Germinal center (tissue), 1 donor: Measurements from ENCODE around the gene COL8A2.
"Not testable (repeated sequence)": the region's sequence is repeated elsewhere in the genome, so short reads cannot be mapped to it uniquely, and the experiment has no call there.

ENCODE experiments used
- DNase-seq: peaks from one replicate; pipeline ENCODE4 v3.0.0; 2012; ENCODE audit warnings: mixed read lengths, low spot score

COL8A2 gene

DNA sequence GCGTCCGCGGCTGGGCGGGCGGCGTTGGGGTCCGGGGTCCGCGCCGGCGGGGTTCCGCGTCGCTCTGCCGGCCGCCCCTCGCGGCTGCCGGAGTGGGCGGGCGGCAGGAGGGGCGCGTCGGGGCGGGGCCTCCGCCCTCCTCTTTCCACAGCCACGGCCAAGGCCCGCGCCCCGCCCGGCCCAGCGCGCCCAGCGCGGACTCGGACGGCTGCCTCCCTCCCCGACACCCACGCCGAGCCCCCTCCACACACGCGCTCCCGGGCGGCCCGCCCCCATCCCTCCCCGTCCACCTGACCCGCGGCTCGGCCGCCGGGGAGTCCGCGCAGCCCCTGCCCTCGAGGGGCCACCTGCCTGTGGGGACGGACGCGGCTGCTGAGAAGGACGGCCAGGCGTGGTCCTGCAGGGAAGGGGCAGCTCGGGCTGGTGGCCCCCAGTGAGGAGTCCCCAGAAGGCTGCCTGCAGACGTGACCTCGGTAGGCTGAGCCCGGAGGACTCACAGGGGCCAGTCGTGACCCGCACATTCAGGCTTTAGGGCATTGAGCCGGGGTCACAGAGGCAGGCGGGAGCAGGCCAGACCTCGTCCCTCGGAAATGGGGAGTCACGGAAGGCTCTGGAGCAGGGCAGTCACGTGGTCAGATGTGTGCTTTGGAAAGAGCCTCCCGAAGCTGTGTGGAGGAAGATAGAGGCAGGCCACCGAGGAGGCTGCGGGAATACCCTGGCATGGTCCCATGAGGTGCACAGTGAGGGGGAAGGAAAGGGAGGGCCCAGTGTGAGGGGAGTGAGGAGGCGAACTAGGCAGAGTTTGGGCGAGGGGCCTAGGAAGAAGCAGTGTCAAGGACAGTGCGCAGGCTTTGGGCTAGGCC lies at the start of gene COL8A2:
TSS of gene COL8A2 (minus strand) at position 94 of the 863 bp plus-strand sequence. CDS start 24,980 bp downstream, outside the sequence.
- DNase-seq: peak; percentile 43

DNA sequence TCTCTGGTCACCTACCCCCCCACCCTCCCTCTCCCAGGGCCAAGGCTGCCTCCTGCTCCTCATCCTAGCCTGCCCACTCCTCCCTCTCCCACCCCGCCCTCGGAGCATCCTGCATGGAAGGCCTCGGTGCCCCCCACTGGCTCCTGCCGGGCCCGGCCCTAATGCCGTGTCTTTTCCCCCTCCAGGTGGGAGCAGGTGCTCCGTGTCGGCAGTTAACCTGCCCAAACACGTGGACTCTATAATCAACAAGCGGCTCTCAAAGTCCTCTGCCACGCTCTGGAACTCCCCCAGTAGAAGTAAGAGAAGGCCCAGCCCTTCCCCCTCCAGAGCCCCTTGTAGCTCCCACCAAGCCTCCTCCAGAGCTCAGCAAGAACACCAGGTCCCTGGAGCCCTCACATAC lies 49.7 kb upstream of the COL8A2 start:
- no peak for DNase-seq

DNA sequence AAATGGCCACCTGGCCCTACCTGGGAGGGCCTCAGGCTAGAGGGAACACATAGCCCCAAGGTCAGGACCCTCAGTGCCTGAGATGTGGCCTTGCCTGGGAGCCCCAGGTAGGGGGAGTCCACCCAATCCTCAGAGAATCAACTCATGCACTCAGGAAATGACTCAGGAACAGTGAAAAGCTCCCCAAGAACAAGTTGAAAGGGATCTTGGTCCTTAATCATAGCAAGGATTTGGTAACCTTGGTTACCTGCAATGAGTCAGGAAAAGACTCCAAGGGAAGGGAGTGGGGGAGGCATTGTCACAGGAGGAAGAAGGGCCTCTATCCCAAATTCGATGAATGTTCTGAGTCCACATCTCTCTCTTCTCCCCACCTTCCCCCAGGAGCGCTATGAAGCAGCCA lies 48.0 kb upstream of the COL8A2 start:
- no peak for DNase-seq

DNA sequence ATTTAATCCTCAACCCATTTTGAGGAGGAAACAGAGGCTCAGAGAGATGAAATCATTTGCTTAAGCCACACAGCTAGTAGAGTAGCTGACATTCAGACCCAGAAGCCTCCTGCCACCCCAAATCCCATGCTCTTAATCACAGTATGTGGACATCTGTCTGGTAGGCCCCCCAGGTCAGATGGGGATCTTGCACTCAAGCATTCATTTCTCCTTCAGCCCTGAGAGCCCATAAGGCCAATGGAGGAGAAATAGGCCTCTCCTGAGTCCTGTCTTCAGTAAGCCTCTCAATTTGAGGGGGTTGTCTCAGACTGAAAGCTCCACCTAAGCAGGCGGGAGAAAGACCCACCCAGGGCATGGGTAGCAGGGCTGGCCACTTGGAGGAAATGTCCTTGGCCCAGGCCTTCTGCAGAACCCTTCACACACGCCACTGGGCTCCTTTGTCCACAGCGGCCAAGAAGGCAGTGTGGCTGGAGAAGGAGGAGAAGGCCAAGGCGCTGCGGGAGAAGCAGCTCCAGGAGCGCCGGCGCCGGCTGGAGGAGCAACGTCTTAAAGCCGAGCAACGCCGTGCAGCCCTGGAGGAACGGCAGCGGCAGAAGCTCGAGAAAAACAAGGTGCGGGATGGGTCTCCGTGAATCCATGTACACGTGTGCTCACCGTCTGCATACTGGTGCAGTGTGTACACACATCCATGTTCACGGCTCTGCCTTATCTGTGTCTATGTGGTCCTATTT lies 47.2 kb upstream of the COL8A2 start:
- DNase-seq: no peak

DNA sequence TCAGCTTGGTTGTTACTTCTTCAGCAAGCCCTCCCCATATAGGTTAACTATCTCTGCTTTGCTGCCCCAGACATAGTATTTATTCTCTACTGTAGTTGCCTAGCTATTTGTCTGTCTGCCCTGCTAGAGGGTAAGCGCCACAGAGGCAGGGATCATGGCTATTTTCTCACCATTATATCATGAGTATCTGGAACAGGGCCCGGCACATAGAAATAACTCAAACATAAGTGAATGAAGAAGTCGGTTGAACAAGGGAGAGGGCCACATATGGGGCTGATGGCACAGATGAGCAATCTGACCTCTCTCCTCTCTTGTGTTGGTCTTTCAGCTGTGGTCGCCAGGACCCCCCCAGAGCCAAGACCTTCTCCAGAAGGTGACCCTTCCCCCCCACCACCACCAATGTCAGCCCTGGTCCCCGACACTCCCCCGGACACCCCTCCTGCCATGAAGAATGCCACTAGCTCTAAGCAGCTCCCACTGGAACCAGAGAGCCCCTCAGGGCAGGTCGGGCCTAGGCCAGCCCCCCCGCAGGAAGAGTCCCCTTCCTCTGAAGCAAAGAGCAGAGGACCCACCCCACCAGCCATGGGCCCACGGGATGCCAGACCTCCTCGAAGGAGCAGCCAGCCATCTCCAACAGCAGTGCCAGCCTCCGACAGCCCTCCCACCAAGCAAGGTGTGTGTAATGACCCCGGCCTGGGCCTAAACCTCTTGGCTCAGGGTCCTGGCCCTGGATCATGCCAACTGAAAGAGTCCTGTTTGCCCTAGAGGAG lies 45.8 kb upstream of the COL8A2 start:
- DNase-seq: no peak

DNA sequence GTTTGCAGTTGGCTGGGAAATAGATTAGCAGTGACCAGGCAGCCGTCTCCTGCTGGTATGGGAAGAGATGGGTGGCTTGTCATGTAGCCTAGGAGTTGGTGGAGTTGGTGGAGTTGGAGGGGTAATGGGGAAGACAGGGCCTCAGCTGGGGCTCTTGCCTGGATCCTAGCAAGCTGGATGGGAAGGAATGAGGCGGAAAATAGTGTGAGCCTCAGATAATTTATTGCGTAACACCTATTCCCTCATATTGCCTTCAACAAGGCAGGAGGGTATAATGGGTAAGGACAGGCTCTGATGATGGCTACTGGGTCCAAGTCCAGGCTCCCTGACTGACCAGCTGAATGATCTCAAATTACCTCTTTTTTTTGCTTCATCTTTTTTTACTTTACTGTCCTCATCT lies 43.5 kb upstream of the COL8A2 start:
- DNase-seq: no peak

DNA sequence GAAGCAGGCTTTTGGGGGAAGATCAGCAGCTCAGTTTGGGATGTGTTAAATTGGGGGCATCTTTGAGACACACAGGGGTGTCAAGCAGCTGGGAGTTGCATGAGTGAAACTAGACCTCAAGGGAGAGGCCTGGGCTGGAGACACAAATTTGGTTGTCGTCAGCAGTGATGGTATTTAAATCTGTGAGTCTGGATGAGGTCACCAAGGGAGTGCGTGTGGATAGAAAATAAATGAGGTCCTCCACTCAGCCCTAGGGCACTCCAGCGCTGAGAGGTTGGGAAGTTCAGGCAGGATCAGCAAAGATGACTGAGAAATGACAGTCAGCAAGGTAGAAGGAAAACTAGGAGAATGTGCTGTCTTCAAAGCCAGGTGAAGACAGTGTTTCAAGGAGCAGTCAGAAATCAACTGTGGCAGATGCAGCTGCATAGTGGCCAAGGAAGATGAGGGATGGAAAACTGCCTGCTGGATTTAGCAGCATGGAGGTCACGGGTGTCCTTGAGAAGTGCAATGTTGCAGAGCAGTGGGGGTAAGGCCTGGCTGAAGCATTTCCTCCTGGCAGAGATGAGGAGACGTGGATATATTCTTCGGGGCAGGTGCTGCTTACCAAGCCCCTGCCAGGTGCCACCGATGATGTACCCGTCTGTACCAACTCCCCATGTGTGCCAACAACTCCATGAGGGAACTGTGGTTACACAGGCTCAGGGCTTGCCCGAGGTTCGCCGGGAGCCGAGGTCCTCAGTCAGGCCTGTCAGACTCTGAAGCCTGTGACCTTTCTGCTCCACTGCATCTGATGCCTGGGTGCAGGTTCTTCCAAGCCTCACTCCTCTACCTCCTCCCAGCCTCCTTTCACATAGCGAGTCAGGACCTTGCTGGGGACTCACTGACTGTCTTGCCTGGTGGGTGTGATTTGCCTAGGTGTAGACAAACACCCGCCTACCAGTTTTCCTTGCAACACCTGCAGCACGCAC lies 42.2 kb upstream of the COL8A2 start:
- no peak for DNase-seq

DNA sequence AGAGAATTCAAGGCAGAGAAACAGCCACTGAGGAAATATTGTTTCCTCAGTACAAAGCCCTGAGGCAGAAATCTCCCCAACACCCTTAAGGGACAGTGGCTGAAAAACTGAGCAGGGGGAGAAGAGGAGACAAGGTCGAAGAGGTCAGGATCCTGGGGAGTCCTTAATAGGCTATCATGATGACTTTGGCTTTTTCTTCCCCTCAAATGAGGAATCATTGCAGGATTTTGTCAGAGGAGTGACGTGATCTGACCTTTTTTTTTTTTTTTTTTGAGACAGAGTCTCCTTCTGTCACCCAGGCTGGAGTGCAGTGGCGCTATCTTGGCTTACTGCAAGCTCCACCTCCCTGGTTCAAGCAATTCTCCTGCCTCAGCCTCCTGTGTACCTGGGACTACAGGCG lies 41.1 kb upstream of the COL8A2 start:
- no peak for DNase-seq

DNA sequence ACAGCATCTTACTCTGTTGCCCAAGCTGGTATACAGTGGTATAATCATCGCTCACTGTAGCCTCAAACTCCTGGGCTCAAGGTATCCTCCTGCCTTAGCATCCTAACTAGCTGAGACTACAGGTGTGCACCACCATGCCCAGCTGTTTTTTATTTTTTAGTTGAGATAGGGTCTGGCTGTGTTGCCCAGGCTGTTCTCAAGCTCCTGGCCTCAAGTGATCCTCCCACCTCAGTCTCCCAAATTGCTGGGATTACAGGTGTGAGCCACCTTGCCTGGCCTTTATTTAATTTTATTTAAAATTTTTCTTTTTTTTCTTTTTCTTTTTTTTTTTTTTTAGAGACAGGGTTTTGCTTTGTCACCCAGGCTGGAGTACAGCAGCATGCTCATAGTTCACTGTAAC lies 40.1 kb upstream of the COL8A2 start:
- no peak for DNase-seq

DNA sequence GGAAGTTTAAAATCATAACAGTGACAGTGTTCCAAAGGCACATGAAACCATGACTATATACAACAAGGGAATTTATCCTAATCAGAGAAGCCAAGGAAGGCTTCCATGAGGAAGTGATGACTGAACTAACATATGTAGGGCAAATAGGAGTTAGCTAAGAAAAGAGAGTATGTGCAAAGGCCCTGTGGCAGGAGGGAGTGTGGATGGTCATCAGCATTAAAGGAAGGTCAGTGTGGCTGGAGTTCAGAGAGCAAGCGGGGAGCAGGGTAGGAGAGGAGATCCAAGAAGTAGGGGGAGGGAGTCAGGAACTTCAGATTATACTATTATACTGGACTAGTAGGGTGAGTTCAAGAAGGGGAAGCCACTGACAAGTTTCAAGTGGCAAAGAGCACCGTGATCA lies 39.3 kb upstream of the COL8A2 start:
- no peak for DNase-seq

DNA sequence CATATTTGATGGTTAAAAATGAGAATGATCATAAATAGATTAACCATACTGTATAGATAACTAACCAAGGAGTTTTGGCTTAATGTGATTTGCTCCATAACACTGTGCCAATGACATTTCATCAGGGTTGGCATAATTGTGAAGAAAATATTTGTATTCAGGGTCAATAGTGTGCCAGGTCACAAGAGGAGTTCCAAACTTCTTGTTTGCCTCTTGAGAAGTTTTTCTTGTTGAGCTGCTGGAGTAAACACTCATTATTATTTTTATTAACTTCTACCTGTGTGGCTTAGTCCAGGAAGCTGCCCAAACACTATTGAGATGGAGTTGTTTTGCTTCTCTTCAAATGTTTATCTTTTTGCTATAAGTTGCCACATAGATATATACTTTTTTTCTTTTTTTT lies 38.4 kb upstream of the COL8A2 start:
- no peak for DNase-seq

DNA sequence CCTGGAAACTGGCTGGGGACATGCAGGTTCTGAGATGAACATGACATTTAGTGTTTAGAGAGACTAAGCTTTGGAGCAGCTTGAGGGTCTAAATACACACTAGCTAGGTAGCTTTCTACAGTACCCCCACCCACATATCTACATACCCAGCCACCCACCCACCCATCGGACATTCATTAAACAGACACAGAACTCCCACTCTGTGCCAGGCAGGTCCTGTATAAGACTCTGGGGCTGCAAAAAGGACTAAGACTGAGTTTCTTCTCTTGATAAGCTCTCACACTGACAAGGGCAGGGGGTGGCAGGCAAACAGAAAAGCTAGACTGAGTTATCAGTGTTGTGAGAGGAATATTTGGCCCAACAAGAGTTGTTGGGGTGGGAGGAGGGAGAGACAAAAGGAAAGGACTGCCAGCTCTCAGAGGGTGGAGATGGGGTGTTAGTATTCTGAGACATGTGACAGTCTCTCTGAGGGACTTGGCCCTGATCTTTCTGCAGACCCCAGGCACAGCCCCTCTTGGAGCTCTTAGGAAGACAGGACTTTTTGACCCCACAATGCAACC lies 37.7 kb upstream of the COL8A2 start:
- DNase-seq: no peak

DNA sequence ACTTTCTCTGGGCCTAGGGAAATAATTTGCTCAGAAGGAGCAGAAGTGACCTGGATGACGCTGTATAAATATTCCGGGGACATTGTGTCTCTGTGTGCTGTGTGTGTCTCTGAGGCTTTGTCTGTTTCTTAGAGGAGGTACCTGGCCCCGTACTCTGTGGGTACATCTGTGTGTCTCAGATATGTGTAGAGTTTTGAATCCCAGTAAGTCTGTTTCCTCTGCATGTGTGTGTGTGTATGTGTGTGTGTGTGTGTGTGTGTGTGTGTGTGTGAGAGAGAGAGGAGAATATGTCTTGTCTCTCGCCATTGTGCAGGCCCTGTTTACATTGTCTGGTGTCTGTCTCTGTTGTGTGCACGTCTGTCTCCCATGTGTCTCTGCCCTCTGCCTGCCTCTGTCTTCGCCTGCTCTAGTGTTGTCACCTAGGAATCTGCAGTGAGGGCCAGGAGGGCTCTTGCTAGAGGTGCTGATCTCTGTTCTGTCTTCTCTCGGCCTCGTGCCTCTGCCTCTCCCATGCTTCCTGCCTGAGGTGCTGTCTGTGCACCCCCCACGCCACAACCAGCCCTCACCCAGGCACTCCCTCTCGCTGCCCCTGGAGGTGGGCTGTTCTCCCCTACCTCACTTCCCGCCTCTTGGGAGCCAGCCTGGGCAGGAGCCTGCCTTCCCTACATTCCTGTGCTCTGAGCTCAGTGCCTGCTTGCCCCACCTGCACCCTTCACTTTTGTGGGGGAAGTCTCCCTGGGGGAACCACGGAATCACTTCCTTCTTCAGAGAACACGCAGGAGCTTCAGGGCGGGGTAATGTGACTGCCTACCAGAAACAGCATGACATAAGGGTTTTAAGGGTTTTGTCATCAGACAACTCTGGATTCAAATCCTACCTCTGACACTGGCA lies 36.9 kb upstream of the COL8A2 start:
- peak; percentile 77 for DNase-seq

DNA sequence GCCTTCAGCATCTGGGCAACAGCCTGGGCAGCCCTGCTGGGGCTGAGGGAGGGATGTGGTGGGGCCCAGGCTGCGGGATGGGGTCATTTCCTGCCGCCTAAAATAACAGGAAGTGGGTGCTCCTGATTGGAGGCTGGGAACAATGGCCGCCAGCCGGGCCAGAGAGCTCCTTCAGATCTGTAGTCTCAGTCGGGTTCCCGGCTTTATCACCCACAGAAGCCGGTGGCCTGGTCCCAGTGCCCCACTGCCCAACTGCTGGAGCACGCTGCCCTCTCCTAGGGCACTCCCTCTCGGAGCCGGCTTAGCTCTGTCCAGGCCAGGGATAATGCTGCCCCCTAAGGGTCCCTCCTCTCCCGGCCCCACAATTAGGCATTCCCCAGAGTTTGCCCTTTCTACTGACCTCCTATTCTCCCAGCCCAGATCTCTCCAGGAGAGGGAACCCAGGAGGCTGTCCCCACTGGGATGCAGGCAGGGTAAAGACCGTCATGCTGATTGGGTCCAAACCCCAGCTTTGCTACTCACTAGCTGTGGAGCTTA lies 36.0 kb upstream of the COL8A2 start:
- DNase-seq: peak; percentile 52

DNA sequence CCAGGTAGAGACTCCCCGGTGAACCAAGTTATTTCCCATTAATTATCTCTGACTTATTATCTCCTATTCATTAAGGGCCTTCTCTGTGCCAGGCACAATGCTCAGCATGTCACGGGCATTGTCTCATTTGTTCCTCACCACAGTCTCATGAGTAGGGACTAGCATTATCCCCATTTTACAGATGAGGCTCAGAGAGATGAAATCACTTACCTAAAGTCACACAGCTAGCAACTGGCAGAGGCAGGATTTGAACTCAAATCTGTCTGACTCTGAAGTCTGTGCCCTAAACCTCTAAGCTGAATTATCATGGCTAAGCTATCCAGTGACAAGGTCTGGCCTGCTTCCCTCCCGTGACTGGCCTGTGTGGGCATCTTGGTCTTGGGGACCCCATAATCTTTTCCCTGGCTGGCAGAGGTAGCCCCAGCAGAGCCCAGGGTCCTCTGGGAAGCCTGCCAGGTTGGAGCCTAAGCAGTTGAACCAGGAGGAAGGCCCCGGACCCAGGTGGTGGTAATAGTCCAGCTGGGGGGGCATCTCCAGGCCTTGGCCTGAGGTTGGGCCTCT lies 35.4 kb upstream of the COL8A2 start:
- DNase-seq: no peak

DNA sequence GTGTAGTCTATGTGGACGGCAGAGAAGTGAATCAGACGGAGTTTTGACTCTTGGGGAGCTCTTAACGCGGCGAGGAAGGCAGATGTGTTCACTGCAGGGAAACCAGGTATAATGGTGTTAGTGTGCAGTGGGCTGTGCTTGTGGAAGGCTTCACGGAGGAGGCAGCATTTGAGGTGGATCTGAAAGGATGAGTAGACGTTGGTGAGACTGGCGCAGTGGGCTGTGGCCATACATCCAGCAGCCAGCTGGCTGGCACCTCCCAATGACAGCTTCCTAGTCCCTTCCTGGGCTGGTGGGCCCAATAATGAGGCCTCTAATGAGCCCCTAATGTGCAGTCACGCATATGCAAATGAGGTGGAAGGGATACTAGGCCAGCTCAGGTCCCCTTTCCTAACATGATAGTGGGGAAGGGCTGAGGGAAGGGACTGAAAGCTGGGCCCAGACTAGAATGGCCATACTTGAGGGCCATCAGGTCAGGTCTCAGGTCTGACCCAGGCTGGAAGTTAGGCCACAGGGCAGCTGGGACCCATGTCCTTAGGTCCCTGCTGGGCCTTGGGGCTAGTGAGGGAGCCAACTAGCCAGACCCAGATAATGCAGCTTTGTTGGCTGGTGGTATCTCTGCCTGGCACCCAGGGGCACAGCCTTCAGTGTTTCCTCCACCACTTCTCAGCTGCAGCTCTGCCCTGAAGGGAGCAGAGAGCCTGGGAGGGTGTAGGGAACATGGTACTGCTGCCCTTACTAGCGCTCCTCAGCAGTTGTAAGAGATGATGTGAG lies 34.8 kb upstream of the COL8A2 start:
- no peak for DNase-seq

DNA sequence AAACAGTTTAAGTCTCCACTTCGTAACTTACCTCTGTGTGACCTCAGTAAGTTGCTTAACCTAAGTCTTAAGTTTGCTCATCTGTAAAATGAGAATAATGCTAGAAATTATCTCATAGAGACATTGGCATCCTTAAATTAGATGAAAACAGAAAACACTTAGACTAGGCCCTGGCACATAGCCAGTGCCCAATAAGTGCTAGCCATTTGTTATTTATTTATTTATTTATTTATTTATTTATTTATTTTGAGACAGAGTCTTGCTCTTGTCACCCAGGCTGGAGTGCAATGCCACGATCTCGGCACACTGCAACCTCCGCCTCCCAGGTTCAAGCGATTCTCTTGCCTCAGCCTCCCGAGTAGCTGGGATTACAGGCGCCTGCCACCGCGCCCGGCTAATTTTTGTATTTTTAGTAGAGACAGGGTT lies 33.8 kb upstream of the COL8A2 start:
- not testable (repeated sequence) for DNase-seq

DNA sequence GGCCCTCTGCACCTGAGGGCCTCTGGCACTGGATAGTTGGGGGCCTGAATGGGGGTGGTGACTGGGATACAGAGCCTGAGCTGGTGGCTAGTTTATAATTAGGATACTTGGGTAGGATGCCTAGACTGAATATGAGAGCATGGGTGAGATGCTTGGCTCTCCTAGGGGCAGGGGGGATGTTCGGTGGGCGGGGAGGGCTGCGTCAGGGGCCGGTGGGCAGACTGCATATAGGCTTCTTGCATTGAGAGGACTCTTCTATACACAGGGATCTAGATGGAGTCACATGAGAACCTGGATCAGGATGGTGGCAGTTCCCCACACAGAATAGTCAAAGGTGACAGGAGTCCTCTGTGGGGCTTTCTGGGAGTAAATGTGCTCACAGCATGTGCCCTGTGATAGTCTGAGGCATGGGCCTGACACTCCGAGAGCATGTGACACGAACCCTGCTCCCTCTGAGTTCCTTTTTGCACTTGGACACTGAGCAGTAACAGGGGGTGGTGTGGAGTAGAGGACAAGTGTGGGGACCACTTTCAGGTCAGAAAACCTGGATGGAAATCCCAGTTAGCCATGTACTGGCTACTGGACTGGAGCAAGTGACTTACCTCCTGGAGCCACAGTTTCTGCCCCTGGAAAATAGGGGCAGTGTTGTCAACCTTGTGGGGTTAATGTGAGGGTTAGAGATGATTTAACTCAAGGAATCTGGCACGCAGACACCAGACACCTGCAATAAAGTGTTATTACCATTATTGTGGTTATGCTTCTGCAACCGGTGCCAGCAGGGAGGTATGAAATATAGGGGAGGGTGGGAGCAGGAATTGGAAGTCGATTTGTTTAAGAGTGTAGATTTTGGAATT lies 33.2 kb upstream of the COL8A2 start:
- no peak for DNase-seq
